ENCODE results near the gene OR10R2. TPM values are rescaled to one million over a fixed set of nuclear protein-coding genes. Genes with fewer than 3 reads are reported as not detected.

Gene OR10R2
- total and polyA plus RNA-seq, 2 donors from 2014 or later: not detected

DNA sequence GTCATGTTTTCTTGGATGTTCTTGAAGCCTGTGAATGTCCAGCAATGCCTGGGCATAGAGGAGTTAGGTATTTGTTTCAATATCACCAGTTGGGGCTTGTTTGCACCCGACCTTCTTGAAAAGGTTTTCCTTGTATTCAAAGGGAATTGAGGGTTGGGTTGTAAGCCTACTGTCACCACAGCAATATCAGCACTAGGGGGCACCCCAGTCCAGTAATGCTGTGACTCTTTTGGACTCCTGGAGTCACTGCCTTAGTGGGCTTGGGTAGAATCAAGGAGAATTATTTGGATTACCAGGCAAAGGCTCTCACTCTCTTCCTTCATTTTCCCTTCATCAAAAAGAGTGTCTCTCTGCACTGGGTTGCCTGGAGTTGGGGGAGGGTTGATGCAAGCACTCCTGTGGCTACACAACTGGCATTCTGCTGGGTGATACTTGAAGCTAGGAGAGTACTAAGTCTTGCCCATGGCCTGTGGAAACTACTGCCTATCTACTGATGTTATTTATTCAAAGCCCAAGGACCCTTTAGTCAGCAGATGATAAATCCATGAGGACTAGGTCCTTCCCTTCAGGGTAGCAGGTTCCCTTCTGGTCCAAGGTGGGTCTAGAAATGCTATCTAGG, 34.5 kb downstream of the OR10R2 start:
- no peak overlapping the region for H3K27ac ChIP-seq (ENCODE audit: low read depth in 2 of 2, low read length in 2 of 2)
- TF ChIP-seq, protein P1, sequence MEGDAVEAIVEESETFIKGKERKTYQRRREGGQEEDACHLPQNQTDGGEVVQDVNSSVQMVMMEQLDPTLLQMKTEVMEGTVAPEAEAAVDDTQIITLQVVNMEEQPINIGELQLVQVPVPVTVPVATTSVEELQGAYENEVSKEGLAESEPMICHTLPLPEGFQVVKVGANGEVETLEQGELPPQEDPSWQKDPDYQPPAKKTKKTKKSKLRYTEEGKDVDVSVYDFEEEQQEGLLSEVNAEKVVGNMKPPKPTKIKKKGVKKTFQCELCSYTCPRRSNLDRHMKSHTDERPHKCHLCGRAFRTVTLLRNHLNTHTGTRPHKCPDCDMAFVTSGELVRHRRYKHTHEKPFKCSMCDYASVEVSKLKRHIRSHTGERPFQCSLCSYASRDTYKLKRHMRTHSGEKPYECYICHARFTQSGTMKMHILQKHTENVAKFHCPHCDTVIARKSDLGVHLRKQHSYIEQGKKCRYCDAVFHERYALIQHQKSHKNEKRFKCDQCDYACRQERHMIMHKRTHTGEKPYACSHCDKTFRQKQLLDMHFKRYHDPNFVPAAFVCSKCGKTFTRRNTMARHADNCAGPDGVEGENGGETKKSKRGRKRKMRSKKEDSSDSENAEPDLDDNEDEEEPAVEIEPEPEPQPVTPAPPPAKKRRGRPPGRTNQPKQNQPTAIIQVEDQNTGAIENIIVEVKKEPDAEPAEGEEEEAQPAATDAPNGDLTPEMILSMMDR (IDR thresholded peaks at IDR 0.05; ENCODE audit: borderline replicate concordance, extremely low read depth, insufficient read depth): no peak
- H3K36me3 ChIP-seq (ENCODE audit: control insufficient read depth in 2 of 3, insufficient read depth in 3 of 3, low read length in 3 of 3): no peaks in the 10 kb centered on the region
- DNase-seq (peak in 2 of 5 donors; percentile 3 to 20), FAIRE-seq (no peak)
- no peaks in the 10 kb centered on the region for H3K9me3 ChIP-seq (ENCODE audit: control insufficient read depth in 2 of 3, insufficient read depth in 1 of 3, low read length in 3 of 3)
- H3K4me1 ChIP-seq (ENCODE audit: control insufficient read depth in 2 of 3, insufficient read depth in 2 of 3, low read depth in 1 of 3, low read length in 3 of 3): no peaks in the 10 kb centered on the region
- intact Hi-C loops (cut with DNase I): no loop called here
- H3K9ac ChIP-seq (ENCODE audit: low read length in 3 of 3): no peak overlapping the region
- H3K27me3 ChIP-seq (ENCODE audit: control insufficient read depth, insufficient read depth, low read length): no peaks in the 10 kb centered on the region
- no peak overlapping the region for H3K4me3 ChIP-seq (ENCODE audit: low read length in 3 of 3)

DNA sequence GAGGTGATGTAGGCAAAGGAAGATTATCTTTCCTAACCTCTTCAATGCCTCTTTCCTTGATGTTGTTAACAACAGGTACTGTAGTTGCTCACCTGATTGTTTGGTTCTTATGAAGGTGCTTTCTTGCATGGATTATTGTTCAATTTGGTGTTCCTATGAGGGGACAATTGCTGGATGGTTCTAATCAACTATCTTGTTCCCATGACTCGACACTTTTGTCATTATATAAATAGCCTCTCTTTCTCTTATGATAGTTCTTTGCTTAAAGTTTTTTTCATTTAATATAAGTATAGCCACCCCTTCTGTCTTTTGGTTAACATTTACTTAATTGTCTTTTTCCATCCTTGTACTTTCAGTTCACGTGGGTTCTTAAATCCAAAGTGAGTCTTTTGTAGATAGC, 35.5 kb downstream of the OR10R2 start:
- intact Hi-C loops (cut with DNase I): no loop called here
- no peak for DNase-seq
- H3K9me3 ChIP-seq (ENCODE audit: control insufficient read depth in 2 of 3, insufficient read depth in 1 of 3, low read length in 3 of 3): no peaks in the 10 kb centered on the region
- H3K27ac ChIP-seq (ENCODE audit: low read depth in 2 of 2, low read length in 2 of 2): no peak overlapping the region
- no peak overlapping the region for H3K4me3 ChIP-seq (ENCODE audit: low read length in 3 of 3)
- H3K36me3 ChIP-seq (ENCODE audit: control insufficient read depth in 2 of 3, insufficient read depth in 3 of 3, low read length in 3 of 3): no peaks in the 10 kb centered on the region
- no peaks in the 10 kb centered on the region for H3K27me3 ChIP-seq (ENCODE audit: control insufficient read depth, insufficient read depth, low read length)
- TF ChIP-seq, protein P1 (IDR thresholded peaks at IDR 0.05; ENCODE audit: borderline replicate concordance, extremely low read depth, insufficient read depth): no peak
- FAIRE-seq: no peak
- H3K9ac ChIP-seq (ENCODE audit: low read length in 3 of 3): no peak overlapping the region
- no peaks in the 10 kb centered on the region for H3K4me1 ChIP-seq (ENCODE audit: control insufficient read depth in 2 of 3, insufficient read depth in 2 of 3, low read depth in 1 of 3, low read length in 3 of 3)

DNA sequence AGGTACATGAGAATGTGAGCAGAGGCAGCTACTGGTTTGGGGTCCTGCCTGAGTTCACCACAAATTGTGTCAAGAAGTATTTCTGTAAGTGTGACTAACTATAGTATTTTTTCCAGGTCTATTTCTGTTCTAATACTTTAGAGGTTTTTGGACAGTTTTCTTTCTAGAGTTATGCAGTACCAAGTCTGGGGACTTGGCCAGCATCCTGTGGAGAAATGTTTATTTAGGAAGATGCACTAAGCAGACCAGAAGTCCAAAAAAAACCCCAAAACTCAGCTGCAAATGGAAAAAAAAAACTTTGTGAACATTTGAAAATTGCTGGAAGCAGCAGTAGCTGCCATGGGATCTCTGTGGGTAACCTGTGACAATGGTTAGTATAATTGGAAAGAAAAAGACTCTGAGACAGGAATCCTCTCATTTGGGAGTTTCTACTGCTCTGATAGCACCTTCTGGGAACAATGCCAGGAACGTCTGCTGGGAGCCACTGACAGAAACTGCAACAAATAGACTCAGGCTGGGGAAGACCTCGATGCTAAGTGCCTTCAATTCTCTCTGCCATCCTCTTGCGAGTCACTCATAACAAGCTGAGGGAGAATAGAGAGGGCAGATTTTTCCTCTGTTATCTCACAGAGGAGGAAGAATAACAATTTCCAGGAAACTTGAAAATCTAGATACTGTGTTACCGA, 37.6 kb downstream of the OR10R2 start:
- no peaks in the 10 kb centered on the region for H3K27me3 ChIP-seq (ENCODE audit: control insufficient read depth, insufficient read depth, low read length)
- TF ChIP-seq, protein P1 (IDR thresholded peaks at IDR 0.05; ENCODE audit: borderline replicate concordance, extremely low read depth, insufficient read depth): no peak
- intact Hi-C loops (cut with DNase I): no loop called here
- no peak overlapping the region for H3K27ac ChIP-seq (ENCODE audit: low read depth in 2 of 2, low read length in 2 of 2)
- H3K9ac ChIP-seq (ENCODE audit: low read length in 3 of 3): no peak overlapping the region
- no peak overlapping the region for H3K4me3 ChIP-seq (ENCODE audit: low read length in 3 of 3)
- no peak for FAIRE-seq
- H3K36me3 ChIP-seq (ENCODE audit: control insufficient read depth in 2 of 3, insufficient read depth in 3 of 3, low read length in 3 of 3): no peaks in the 10 kb centered on the region
- peak in 2 of 5 donors; percentile 2 for DNase-seq
- H3K9me3 ChIP-seq (ENCODE audit: control insufficient read depth in 2 of 3, insufficient read depth in 1 of 3, low read length in 3 of 3): no peaks in the 10 kb centered on the region
- no peaks in the 10 kb centered on the region for H3K4me1 ChIP-seq (ENCODE audit: control insufficient read depth in 2 of 3, insufficient read depth in 2 of 3, low read depth in 1 of 3, low read length in 3 of 3)
